Endothelial cell of umbilical vein (primary cell): ENCODE results near the gene CDK5R2. TPM values are rescaled to one million over a fixed set of nuclear protein-coding genes. Genes with fewer than 3 reads are reported as not detected.

Source experiments
- microRNA counts: library from miRNA; unstranded; fragments of <30 nt; microRNA quantifications from one replicate; lab custom pipeline; 2016
- microRNA-seq: library from miRNA; unstranded; fragments of <30 nt; microRNA quantifications from one replicate; pipeline ENCODE4 v1.2.0, GENCODE V29; 2021; ENCODE audit warnings: borderline number of aligned reads, borderline replicate concordance
- polyA plus RNA-seq, 4 experiments: library from polyadenylated mRNA; depleted of rRNA in 3 of 4; stranded (reverse) in 3 of 4; unstranded in 1 of 4; fragments of >200 nt; gene quantifications; 2 replicates each; pipeline versions ENCODE4 v1.2.1 to v1.2.3, GENCODE V29; 2011 to 2012; ENCODE audit warnings: missing spikeins in 1 of 4
- small RNA-seq: library from RNA; depleted of rRNA; stranded (forward); fragments of <200 nt; gene quantifications from one replicate; pipeline ENCODE3, GENCODE V24; 2012; ENCODE audit warnings: low replicate concordance, low read depth; ENCODE audit not compliant: insufficient read depth, insufficient read length
- total RNA-seq: library from RNA; stranded (reverse); gene quantifications from 2 replicates; pipeline ENCODE4 v1.2.3, GENCODE V29; 2021

The CDK5R2 gene
- total and polyA plus RNA-seq, 2 donors (not counting 3 experiments of a cell fraction or from before 2014, with no cell fraction given) = 0.03 TPM; not detected in 1

MicroRNAs encoded within 50 kb of the gene (microRNA counts, 767-probe panel; counts per million panel counts)
- microRNA hsa-miR-375 (lab: Ali Mortazavi, UCI) = 723 counts per million, percentile 96 among the panel's probes with 10 or more counts

Small RNA genes lying within 50 kb of the gene (microRNA-seq; reads per million reads assigned to microRNA genes)
- gene MIR375 = 1.9 reads per million

Small RNA genes lying within 50 kb of the gene (small RNA-seq; reads per million reads assigned to genes)
- gene MIR375 (not detected), gene RNU6-642P (not detected)

Other genes with a start within 250 kb of the CDK5R2 start
- 41.0 and 45.0 TPM in 2 replicates for gene TTLL4, start 248.8 kb upstream of the CDK5R2 start, total RNA-seq
- 26.7 and 30.5 TPM in 2 replicates for gene TTLL4, start 248.8 kb upstream of the CDK5R2 start, polyA plus RNA-seq
- gene CYP27A1, start 177.5 kb upstream of the CDK5R2 start, total RNA-seq = 12.6 and 15.1 TPM in 2 replicates
- 30.3 and 34.9 TPM in 2 replicates for gene CYP27A1, start 177.5 kb upstream of the CDK5R2 start, polyA plus RNA-seq
- gene PRKAG3, start 127.9 kb upstream of the CDK5R2 start, total RNA-seq = not detected in 2 replicates
- not detected in 2 replicates for gene PRKAG3, start 127.9 kb upstream of the CDK5R2 start, polyA plus RNA-seq
- gene WNT6, start 99.9 kb upstream of the CDK5R2 start, total RNA-seq = not detected in 2 replicates
- gene WNT6, start 99.9 kb upstream of the CDK5R2 start, polyA plus RNA-seq = not detected in 2 replicates
- not detected in 2 replicates for gene WNT10A, start 78.8 kb upstream of the CDK5R2 start, total RNA-seq
- not detected in 2 replicates for gene WNT10A, start 78.8 kb upstream of the CDK5R2 start, polyA plus RNA-seq
- gene FEV, start 25.5 kb downstream of the CDK5R2 start, total RNA-seq = not detected in 2 replicates
- not detected in 2 replicates for gene FEV, start 25.5 kb downstream of the CDK5R2 start, polyA plus RNA-seq
- gene CRYBA2, start 33.8 kb downstream of the CDK5R2 start, total RNA-seq = not detected in 2 replicates
- gene CRYBA2, start 33.8 kb downstream of the CDK5R2 start, polyA plus RNA-seq = not detected in 2 replicates
- not detected in 2 replicates for gene CFAP65, start 81.8 kb downstream of the CDK5R2 start, total RNA-seq
- 0.03 TPM in 1 of 2 replicates, not detected in the other for gene CFAP65, start 81.8 kb downstream of the CDK5R2 start, polyA plus RNA-seq
- 0.37 TPM in 1 of 2 replicates, not detected in the other for gene IHH, start 101.3 kb downstream of the CDK5R2 start, total RNA-seq
- 0.03 TPM in 1 of 2 replicates, not detected in the other for gene IHH, start 101.3 kb downstream of the CDK5R2 start, polyA plus RNA-seq
- 12.1 and 12.9 TPM in 2 replicates for gene NHEJ1, start 201.1 kb downstream of the CDK5R2 start, total RNA-seq
- 11.9 and 12.8 TPM in 2 replicates for gene NHEJ1, start 201.1 kb downstream of the CDK5R2 start, polyA plus RNA-seq
- 5.2 and 7.1 TPM in 2 replicates for gene SLC23A3, start 210.4 kb downstream of the CDK5R2 start, total RNA-seq
- gene SLC23A3, start 210.4 kb downstream of the CDK5R2 start, polyA plus RNA-seq = 2.7 and 3.2 TPM in 2 replicates
- gene CNPPD1, start 217.3 kb downstream of the CDK5R2 start, total RNA-seq = 41.0 and 44.0 TPM in 2 replicates
- 51.1 and 55.7 TPM in 2 replicates for gene CNPPD1, start 217.3 kb downstream of the CDK5R2 start, polyA plus RNA-seq
- gene RETREG2, start 218.6 kb downstream of the CDK5R2 start, total RNA-seq = 58.2 and 59.5 TPM in 2 replicates
- 68.1 and 76.1 TPM in 2 replicates for gene RETREG2, start 218.6 kb downstream of the CDK5R2 start, polyA plus RNA-seq
- gene ZFAND2B, start 247.1 kb downstream of the CDK5R2 start, total RNA-seq = 23.3 and 24.0 TPM in 2 replicates
- 52.0 and 52.9 TPM in 2 replicates for gene ZFAND2B, start 247.1 kb downstream of the CDK5R2 start, polyA plus RNA-seq